ENCODE data around the gene NCK2. TPM values are rescaled to one million over a fixed set of nuclear protein-coding genes. Genes with fewer than 3 reads are reported as not detected.

NCK2 gene
- total RNA-seq, 1 experiment from 2014 or later: 21.6 TPM

DNA sequence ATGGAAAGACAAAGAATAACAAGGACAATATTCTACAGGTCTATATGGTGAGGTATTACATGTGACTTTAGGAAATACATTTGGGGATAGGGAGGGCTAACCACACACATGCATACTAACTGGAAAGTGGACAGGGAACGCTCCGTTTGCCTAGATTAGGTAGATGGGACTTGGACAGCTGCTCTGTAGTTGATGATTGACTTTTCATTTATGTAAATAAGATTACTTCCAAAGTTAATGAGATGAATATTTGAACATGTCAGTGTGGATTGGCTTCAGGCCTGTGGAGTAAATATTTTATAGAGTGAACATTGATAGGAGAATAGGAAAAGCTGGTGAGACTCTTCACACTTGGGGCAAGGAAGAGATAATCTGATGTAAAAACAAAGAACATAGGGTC, 142.0 kb downstream of the NCK2 start:
- Histone ChIP-seq H3K9me3 (ENCODE audit: low read depth, low read length, poor library complexity, severe bottlenecking) (no peaks in the 10 kb centered on the region), H3K36me3 (ENCODE audit: insufficient read depth, low read length, poor library complexity, severe bottlenecking) (no peaks in the 10 kb centered on the region), H3K27ac (ENCODE audit: low read depth, low read length, poor library complexity, severe bottlenecking) (no peak overlapping the region), H3K27me3 (replicated peaks; ENCODE audit: insufficient read depth, low read depth, low read length, poor library complexity) (no peaks in the 10 kb centered on the region), H3K4me3 (ENCODE audit: low read depth, low read length, poor library complexity, severe bottlenecking) (no peak overlapping the region), H3K4me1 (ENCODE audit: insufficient read depth, low read length, poor library complexity, severe bottlenecking) (no peaks in the 10 kb centered on the region)
- intact Hi-C loops (cut with micrococcal nuclease; ENCODE audit: unreplicated experiment): no loop called here
- ChIA-PET CTCF (no interaction called here), POLR2A (ENCODE audit: low non-redundant PET) (no interaction called here)
- no TSS peak for BruUV-seq (replicated peaks)
- TF ChIP-seq, protein P1, sequence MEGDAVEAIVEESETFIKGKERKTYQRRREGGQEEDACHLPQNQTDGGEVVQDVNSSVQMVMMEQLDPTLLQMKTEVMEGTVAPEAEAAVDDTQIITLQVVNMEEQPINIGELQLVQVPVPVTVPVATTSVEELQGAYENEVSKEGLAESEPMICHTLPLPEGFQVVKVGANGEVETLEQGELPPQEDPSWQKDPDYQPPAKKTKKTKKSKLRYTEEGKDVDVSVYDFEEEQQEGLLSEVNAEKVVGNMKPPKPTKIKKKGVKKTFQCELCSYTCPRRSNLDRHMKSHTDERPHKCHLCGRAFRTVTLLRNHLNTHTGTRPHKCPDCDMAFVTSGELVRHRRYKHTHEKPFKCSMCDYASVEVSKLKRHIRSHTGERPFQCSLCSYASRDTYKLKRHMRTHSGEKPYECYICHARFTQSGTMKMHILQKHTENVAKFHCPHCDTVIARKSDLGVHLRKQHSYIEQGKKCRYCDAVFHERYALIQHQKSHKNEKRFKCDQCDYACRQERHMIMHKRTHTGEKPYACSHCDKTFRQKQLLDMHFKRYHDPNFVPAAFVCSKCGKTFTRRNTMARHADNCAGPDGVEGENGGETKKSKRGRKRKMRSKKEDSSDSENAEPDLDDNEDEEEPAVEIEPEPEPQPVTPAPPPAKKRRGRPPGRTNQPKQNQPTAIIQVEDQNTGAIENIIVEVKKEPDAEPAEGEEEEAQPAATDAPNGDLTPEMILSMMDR (conservative IDR thresholded peaks at IDR 0.05; ENCODE audit: low read depth, low read length): no peak
- no peak for TF ChIP-seq EZH2 (IDR thresholded peaks at IDR 0.05; ENCODE audit: borderline replicate concordance, low read depth, low read length, poor library complexity, severe bottlenecking)
- DNase-seq (ENCODE audit: low spot score): no peak

DNA sequence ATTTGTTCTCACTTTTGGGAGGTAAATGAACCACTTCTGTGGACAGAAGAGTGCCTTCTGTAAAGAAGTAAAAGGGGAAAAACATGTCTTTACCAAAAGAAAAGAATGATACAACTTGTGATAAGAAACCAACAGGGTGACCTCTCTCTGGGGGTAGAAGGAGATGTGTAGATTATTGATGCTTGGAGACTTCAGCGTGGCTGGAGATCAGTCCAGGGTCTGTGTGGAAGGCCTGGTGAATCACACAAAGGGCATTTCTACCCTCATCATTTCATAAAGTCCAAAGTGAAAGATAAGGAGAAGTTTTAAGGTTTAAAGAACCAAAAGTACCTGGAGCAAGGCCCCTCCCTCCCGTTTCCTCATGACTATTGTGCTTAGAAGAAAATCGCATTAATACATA, 142.5 kb downstream of the NCK2 start:
- intact Hi-C loops (cut with micrococcal nuclease; ENCODE audit: unreplicated experiment): no loop called here
- CTCF ChIA-PET: no interaction called here
- no peaks in the 10 kb centered on the region for H3K4me1 ChIP-seq (ENCODE audit: insufficient read depth, low read length, poor library complexity, severe bottlenecking)
- H3K4me3 ChIP-seq (ENCODE audit: low read depth, low read length, poor library complexity, severe bottlenecking): no peak overlapping the region
- H3K27me3 ChIP-seq (replicated peaks; ENCODE audit: insufficient read depth, low read depth, low read length, poor library complexity): no peaks in the 10 kb centered on the region
- DNase-seq (ENCODE audit: low spot score): no peak
- H3K9me3 ChIP-seq (ENCODE audit: low read depth, low read length, poor library complexity, severe bottlenecking): no peaks in the 10 kb centered on the region
- POLR2A ChIA-PET (ENCODE audit: low non-redundant PET): no interaction called here
- H3K36me3 ChIP-seq (ENCODE audit: insufficient read depth, low read length, poor library complexity, severe bottlenecking): no peaks in the 10 kb centered on the region
- no TSS peak for BruUV-seq (replicated peaks)
- H3K27ac ChIP-seq (ENCODE audit: low read depth, low read length, poor library complexity, severe bottlenecking): no peak overlapping the region
- no peak for TF ChIP-seq EZH2 (IDR thresholded peaks at IDR 0.05; ENCODE audit: borderline replicate concordance, low read depth, low read length, poor library complexity, severe bottlenecking)
- TF ChIP-seq, protein P1 (conservative IDR thresholded peaks at IDR 0.05; ENCODE audit: low read depth, low read length): no peak

DNA sequence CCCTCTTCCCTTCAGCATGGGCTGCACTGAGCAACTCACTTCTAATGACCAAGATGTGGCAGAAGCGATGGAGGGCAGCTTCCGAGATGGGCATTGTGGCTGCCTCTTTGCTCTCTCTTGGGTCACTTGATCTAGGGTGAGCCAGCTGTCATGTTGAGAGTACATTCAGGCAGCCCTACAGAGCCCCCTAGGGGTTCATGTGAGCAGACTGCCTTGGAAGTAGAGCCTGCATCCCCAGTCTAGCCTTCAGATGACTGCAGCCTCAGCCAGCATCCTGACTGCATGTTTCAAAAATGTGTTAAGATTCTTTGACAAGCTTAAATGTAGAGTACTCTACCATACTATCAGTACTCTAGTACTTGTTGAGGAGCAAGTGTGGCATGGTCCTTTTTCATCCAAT, 143.9 kb downstream of the NCK2 start:
- ChIA-PET POLR2A (ENCODE audit: low non-redundant PET) (no interaction called here), CTCF (no interaction called here)
- H3K9me3 ChIP-seq (ENCODE audit: low read depth, low read length, poor library complexity, severe bottlenecking): no peaks in the 10 kb centered on the region
- no peaks in the 10 kb centered on the region for H3K4me1 ChIP-seq (ENCODE audit: insufficient read depth, low read length, poor library complexity, severe bottlenecking)
- no peak overlapping the region for H3K4me3 ChIP-seq (ENCODE audit: low read depth, low read length, poor library complexity, severe bottlenecking)
- intact Hi-C loops (cut with micrococcal nuclease; ENCODE audit: unreplicated experiment): no loop called here
- DNase-seq (ENCODE audit: low spot score): peak; percentile 35
- no peaks in the 10 kb centered on the region for H3K36me3 ChIP-seq (ENCODE audit: insufficient read depth, low read length, poor library complexity, severe bottlenecking)
- no peak overlapping the region for H3K27ac ChIP-seq (ENCODE audit: low read depth, low read length, poor library complexity, severe bottlenecking)
- TF ChIP-seq, protein P1 (conservative IDR thresholded peaks at IDR 0.05; ENCODE audit: low read depth, low read length): peak; percentile 40; the same call in 1 of the 2 replicates
- no peak for TF ChIP-seq EZH2 (IDR thresholded peaks at IDR 0.05; ENCODE audit: borderline replicate concordance, low read depth, low read length, poor library complexity, severe bottlenecking)
- BruUV-seq (replicated peaks): no TSS peak
- no peaks in the 10 kb centered on the region for H3K27me3 ChIP-seq (replicated peaks; ENCODE audit: insufficient read depth, low read depth, low read length, poor library complexity)

Measured in A673 (cell line).